GM10248 (cell line): Measurements from ENCODE around the gene PCNX1.
A peak's percentile ranks its signal among the peaks of the same experiment; 100 is the strongest.

Experiments used
- CTCF ChIA-PET: fragments of 300-600 bp; sonication (Branson Sonifier 250); formaldehyde crosslinking; extraction: SDS; loops from one replicate; lab custom pipeline; 2021; ENCODE audit warnings: antibody characterized with exemption; lab: Yijun Ruan, JAX
- POLR2A ChIA-PET: fragments of 350-650 bp; sonication (Branson Sonifier 250); formaldehyde crosslinking; extraction: SDS; loops from one replicate; lab custom pipeline; 2020; ENCODE audit warnings: antibody characterized with exemption; lab: Yijun Ruan, JAX
- DNase-seq: peaks from one replicate; pipeline ENCODE4 v3.0.0; 2012; ENCODE audit errors: extremely low spot score
- CTCF ChIP-seq: IDR thresholded peaks from 2 replicates; pipeline ENCODE4 v1.5.1; 2012; ENCODE audit warnings: mild to moderate bottlenecking, low read depth; ENCODE audit errors: extremely low read depth, missing control alignments, control extremely low read depth

Gene PCNX1

GRCh38 chr14:70962935-70963334 lies 55.7 kb downstream of the PCNX1 start:
- ChIA-PET CTCF (interaction anchor here (1.0 to 2.5 kb wide), 3 partner anchors 10 to 56 kb away, joined by 3 to 10 read pairs (median 3); partner anchors contain the start of gene PCNX1), POLR2A (no interaction called here)
- no peak for TF ChIP-seq CTCF
- DNase-seq, result no peak

DNA sequence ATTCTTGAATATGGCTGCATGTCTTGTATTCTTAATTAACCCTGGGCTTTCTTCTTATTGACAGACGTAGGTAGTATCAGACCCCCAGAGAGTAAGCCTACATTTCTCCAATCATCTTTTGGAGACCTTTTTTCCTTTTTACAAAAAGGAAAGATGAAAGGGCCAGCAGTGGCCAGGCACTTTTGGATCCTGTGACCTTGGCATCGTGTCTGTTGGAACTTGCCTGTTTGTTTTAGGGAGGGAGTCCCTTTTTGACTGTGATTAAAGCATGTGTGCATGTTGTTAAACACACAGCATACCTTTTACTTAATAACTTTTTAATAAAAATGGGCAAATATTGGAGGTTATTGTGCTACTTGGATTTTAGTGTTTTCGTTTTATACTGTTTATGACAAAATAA lies 57.2 kb downstream of the PCNX1 start:
- no peak for TF ChIP-seq CTCF
- ChIA-PET CTCF (interaction anchor here (1.1 to 4.3 kb wide), 5 partner anchors 8 to 58 kb away, joined by 3 to 20 read pairs (median 4); partner anchors contain the start of gene PCNX1), POLR2A (no interaction called here)
- no peak for DNase-seq

DNA sequence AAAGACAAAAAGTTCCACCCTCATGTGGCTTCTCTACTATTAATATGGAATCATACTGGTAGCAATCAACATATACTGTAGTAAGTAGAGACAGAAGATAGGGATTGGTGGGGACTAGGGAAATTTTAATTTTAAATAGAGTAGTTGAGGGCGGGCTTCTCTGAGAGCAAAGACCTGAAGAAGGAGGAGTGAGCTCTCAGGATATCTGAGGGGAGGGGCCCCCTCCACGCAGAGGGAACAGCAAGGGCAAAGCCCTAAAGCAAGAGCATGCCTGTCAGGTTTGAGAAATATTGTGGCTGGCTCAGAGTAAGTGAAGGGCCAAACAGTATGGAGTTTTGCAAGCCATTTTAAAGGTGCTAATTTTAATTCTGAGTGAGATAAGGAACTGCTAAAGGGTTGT lies 64.3 kb downstream of the PCNX1 start:
- no peak for DNase-seq
- ChIA-PET CTCF (interaction anchor here (1.0 to 3.1 kb wide), 3 partner anchors 12 to 84 kb away, joined by 4 to 21 read pairs (median 4); no protein-coding TSS in a partner anchor), POLR2A (no interaction called here)
- no peak for TF ChIP-seq CTCF

DNA sequence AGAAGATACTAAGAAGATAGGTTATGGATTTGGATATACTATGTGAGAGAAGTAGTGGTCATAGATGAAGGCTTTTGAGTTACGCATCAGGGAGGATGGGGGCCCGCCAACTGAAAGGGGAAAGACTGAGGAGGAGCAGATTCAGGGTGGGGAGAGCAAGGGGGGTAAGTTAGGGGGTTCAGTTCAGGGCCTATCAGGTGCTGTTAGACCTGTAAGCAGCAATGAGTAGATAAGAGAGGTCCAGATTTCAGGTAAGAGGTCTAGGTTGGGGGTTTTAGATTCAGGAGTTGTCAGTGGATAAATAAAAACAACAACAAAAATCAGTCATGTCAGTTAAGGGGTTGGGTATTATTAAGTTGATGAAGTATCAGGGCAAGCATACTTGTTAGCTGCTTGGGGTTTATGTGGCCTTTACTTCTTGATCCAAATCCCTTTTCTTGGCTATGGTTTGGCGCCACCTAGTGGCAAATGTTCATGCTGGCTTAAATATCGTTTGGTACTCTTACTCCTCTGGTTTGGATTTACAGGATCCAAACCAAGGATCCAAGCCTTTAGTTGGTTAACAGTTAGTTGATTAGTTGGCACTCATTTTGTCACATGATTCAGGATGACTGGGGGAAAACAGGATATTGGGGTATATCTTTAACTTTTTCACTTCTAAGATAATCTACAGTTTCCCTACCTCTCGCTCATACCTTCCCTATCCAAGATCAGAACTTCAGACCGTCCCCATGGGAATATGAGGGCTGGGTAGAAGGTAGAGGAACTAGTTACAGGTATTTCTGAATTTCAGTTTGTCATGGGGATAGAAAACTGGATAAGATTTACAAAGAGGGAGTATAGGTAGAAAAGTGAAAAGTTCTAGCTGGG lies 65.1 kb downstream of the PCNX1 start:
- ChIA-PET POLR2A (no interaction called here), CTCF (interaction anchor here (0.7 to 3.1 kb wide), 16 partner anchors 8 to 780 kb away, joined by 3 to 21 read pairs (median 4); partner anchors contain the start of gene PCNX1)
- TF ChIP-seq CTCF, result peak; percentile 85
- peak; percentile 64 for DNase-seq

- ChIA-PET POLR2A (no interaction called here), CTCF (interaction anchor here (1.3 to 6.4 kb wide), 5 partner anchors 10 to 159 kb away, joined by 3 to 24 read pairs (median 6); no protein-coding TSS in a partner anchor)
- TF ChIP-seq CTCF, result no peak
- no peak for DNase-seq
Measured at GRCh38 chr14:70976591-70976990, 69.3 kb downstream of the PCNX1 start.

- no peak for DNase-seq
- TF ChIP-seq CTCF, result no peak
- ChIA-PET CTCF (interaction anchor here (6.4 kb wide), 1 partner anchor 163 kb away, joined by 24 read pairs; no protein-coding TSS in a partner anchor), POLR2A (no interaction called here)
Measured at GRCh38 chr14:70981000-70981952, 74.0 kb downstream of the PCNX1 start.
